Germinal center (tissue), 1 donor: ENCODE results near the gene COL7A1.

Source experiments
- DNase-seq: peaks from one replicate; pipeline ENCODE4 v3.0.0; 2012; ENCODE audit warnings: mixed read lengths, low spot score

The COL7A1 gene

DNA sequence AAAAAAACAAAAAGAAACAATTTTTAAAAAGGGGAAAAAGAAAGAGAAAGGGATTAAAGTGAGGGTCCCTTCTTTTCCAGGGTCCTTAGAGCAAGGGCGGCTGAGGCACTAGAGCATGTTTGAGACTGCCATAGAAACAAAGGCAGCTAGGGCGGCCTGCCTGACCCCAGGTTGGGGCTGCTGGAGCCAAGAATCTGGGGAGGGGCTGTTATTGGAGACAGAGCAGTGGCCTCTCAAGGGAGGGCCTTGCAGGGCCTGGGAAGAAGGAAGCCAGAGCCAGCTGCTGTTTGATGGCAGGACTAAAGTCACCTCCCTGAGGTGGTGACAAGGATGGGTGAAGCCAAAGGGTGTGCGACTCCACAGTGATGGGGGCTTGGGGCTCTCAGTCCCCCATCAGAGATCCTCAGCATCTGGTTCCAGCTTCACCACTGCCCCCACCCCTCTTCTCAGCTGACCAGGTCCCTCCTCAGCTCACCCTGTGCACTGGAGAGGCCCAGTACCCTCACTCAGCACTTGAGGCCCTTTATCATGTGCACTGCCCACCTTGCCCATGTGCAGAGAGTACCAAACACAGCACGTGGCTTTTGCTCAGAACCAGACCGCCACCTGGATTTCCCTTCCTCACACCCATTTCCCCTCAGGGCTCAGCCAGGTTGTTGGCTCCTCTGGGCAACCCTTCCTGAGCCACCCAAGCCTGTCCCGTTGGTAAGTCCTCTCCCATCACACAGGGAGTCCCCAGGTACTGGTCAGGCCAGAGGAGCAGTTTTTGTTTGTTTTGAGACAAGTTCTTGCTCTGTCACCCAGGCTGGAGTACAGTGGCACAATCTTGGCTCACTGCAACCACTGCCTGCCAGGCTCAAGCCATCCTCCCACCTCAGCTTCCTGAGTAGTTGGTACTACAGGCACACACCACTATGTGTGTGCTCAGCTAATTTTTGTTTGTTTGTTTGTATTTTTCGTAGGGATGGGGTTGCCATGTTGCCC is 24.7 kb upstream of the COL7A1 start:
- DNase-seq, result no peak

DNA sequence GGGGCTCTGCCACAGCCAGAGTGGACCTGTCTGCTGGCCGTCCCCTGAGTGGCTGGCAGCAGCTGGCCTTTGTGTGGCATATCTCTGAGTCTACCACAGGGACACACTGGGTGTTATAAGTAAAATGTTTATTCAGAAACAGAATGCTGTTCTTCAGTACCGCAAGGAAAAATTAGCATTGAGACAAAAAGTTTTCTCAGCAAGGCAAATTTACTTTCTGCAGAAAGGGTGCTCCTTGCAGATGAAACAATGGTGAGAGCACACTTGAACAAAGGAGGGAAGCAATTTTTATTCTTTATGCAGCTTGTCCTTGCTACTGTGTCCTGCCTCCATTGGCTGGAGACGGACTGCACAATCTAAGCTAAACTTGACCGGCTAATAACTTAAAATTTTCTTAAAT is 22.4 kb upstream of the COL7A1 start:
- DNase-seq, result no peak

DNA sequence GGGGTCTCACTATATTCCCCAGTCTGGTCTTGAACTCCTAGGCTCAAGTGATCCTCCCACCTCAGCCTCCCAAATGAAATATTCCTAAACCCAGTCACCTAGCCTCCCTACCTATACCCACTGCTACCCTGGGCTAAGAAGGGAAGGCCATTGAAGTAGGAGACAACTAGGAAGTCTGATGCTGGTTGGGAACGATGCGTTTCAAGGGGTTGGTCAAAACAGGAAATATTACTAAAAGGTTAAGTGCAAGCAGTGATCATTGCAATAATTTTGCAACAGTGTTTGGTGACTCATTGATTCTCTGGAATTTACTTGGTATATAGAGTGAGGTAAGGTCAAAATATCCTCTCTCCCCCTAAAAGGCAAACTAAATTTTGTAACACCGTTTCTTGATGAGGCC is 18.9 kb upstream of the COL7A1 start:
- no peak for DNase-seq

DNA sequence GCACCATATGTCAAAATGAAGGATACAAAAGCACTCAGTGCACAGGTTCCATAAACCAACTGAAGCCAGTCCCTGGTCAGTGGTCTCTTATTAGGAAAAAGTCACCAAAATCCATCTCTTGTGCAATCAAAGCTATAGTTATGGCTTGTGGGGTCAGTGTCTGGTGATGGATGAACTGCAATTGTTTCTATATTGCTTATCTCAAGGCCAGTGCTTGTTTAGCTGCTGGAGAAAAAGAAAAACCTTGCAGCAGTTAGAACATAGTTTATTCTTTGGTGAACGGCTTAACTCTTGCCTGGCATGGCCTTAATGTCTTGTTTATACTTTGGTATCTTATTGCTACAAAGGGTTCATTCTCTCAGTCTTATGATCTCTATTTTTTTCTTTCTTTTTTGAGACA is 17.2 kb upstream of the COL7A1 start:
- no peak for DNase-seq

DNA sequence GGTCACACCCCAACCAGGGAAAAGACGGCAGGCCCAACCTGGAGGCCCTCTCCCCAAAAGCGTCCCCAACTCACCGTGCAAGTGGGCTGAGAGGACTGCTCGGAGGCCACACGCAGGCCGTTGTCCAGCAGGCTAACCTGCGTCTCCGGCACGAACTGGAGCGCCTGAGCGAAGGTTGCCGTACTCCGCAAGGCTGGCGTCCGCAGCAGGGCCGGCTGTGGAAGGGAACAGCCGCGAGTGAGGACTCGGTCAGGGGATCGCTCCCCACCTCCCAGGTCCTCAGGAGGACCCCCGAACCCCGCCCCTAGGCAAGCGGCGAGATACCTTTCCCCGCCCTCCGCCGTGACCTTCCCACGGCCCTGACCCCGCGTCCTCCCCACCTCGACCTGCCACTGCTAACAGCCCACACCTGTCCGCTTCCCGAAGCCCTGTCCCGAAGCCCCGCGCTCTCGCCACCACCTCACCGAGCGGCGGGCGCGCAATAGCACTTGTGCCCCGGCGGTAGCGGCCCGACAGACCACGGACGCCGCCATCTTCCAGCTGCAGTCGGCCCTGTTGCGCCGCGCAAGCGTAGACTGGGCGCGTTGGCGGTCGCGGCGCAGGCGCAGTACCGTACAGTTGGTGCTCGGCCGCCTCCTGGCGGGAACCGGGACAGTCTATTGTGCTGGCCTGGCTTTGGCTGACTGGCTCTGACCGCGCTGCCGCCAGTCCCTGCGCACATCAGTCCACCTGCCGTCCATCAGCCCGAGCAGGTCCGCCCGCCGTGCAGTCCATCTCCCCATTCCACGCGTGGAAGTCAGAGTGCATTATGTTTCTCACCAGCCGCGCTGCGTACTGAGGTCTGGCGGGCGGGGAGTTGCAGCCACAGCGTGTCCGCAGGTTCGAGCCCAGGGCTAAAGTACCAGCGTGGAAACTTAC is 14.2 kb upstream of the COL7A1 start, which contains the start of gene UQCRC1:
TSS of gene UQCRC1 (minus strand) at position 559 of the 918 bp plus-strand sequence. CDS start at position 533, 26 bp downstream.
- peak; percentile 95 for DNase-seq

DNA sequence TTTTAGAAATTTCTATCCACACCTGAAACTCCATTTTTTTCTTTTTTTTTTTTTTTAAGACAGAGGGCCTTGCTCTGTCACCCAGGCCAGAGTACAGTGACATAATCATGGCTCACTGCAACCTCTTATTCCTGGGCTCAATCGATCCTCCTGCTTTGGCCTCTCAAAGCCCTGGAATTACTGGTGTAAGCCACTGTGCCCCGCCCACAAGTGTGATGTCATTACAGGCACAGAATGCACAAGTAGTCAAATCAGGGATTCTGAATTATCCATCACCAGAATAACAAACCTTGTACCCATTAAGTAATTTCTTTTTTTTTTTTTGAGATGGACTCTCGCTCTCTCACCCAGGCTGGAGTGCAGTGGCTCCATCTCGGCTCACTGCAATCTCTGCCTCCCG is 12.4 kb upstream of the COL7A1 start:
- no peak for DNase-seq

DNA sequence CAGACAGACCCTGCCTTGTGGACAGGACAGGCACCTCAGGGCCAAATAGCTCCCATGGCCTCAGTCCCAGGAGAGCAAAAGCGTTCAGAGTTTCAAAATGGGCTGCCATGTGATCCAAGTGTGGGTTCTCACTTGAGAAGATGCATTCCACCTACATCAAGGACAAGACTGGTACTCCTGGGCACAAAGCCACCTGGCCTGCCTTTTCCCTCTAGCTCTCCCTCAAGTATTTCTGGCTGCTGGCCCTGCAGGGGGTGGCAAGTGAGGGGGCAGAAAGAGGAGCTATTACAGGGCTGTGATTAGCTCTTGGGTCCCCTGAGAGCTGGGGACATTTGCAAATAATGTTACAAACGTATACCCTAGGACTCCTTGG is 6.5 kb upstream of the COL7A1 start:
- no peak for DNase-seq

DNA sequence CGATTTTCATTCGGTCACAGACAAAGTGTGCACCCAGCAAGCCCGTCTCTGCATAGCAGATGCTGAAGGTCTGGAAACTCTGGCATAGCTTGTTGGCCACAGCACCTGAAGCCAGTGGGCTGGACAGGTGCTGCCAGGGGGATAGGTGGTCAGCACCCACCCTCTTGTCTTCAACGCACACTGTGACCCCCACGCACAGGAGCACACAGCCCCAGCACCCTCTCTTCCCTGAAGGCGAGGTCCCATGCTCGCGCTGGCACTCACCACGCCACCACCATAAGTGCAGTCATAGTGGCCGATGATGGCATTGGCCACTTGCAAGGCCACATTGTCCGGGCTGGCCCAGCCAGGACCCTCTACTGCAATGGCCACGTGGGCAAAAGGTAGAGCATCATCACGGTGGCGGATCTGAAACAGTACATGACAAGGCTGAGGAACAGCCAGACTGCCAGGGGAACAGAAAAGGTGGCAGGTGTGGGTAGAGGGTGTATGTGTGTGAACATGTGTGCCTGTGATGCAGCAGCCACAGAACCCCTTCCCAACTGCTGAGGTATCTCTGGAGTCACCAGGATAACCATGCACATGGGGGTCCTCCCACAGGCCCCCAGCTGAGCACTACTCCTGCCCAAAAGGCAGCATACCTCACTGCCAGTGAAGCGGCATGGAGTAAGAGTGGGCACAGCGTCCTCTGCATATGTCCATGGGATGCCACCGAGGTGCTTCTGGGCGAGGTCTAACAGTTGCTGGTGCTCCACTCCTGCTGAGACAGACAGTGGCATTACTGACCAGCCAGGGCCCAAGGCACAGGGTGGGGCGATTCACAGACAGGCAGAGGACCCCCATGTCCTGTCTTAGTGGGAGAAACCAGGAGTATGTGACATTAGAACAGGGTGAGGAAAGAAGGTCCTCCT is 5.8 kb upstream of the COL7A1 start:
- no peak for DNase-seq

DNA sequence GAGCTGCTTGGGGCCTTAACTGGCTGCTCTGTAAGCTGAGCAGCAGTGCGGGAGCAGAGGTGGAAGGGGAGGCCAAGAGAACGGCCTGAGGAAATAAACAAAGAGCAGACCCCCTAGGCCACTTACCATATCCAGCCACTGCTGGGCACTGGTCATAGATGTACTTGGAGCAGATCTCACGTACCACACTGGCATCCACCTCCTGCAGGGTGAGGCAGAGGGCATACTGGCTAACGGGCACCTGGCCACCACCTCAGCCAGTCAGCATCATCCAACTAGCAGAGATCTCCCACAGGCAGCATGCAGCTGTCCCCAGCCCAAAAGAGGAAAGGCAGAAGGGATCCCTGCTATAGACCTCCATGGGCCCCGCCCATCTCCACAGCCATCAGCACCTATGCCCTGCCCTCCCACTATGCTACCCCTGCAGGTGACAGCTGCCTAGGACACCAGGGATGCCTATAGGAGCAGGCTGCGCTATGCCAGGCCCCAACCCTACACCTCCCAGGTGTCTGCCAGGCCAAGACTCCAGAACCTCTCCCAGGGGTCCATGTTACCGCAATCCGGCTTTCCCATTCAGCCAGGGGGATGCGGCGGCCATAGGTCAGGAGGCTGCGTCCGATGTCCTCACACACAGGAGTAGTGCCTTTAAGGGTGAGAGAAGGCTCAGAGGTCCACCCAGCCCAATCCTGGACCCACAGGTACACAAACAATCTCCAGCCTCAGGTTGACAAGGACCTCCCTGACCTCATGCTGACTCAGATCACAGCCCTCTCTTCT is 4.6 kb upstream of the COL7A1 start:
- no peak for DNase-seq

DNA sequence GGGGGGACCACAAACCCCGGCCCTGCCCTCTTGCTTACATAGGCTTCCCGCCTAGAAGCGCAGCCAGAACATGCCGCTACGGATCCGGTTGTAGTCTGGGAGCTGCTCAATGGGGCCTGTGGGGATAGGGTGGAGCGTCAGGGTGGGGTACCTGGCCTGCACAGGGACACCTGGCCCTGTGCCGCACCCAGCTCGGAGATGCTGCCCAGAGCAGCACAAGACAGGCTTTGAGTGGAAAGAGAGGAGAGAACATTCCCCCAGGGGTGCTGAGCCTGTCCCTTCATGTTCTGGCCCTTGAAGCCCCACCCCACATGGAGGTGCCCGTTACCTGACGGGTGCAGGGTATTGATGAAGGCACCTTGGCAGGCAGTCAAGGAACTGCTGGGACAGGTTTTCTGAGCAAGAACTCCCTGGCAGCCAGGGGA is 4.0 kb upstream of the COL7A1 start:
- DNase-seq, result no peak

DNA sequence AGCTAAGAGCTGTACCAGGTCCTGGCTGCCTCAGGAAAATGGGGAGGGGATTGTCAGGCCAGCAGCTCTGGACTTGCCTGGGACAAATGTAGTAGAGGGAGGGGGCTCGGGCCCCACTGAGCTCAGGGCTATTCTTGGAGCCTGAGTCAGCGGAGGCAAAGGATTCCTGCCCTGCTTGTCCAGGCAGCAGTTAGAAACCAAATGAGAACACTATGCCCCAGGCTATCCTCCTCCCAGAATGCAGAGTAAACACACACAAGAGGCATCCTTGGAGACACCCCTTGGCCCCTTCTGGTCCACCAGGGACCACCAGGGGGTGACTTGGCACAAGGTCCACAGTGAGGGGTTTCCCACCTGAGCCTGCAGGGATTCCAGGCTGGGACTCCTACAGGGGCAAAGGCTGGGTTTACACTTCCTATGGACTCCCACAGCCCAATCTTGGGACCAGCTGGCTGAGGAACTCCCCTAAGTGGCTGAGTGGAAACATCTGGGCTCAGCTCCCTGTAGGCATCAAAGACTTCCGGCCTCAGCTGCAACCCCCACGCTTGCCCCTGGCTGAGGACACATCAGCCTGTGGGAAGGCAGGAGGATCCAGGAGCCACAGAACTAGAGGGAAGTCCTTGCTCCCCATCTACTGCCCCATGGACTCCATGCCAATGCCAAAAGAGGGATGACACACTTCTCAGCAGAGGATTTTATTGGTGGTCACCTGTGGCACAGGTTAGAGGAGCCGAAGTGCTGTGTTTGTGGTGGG is 3.4 kb upstream of the COL7A1 start:
- no peak for DNase-seq

DNA sequence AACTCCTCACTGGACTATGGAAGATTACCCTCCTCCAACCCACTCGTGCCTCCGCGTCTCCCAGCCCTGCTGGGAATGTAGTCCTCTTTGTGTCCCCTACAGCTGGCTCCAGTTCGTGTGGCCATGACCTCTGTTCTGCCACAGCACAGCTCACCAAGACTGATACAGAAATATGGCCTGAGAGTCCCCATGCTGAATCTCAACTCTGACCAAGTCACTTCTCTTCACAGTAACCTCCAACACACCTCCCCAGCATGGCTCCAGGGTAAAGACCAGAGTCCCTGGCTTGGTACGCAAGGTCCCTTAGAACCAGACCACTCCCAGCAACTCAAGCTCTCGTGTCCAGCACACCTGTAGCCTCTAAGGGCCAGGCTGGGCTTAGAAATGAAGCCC is 2.3 kb upstream of the COL7A1 start:
- DNase-seq, result no peak

DNA sequence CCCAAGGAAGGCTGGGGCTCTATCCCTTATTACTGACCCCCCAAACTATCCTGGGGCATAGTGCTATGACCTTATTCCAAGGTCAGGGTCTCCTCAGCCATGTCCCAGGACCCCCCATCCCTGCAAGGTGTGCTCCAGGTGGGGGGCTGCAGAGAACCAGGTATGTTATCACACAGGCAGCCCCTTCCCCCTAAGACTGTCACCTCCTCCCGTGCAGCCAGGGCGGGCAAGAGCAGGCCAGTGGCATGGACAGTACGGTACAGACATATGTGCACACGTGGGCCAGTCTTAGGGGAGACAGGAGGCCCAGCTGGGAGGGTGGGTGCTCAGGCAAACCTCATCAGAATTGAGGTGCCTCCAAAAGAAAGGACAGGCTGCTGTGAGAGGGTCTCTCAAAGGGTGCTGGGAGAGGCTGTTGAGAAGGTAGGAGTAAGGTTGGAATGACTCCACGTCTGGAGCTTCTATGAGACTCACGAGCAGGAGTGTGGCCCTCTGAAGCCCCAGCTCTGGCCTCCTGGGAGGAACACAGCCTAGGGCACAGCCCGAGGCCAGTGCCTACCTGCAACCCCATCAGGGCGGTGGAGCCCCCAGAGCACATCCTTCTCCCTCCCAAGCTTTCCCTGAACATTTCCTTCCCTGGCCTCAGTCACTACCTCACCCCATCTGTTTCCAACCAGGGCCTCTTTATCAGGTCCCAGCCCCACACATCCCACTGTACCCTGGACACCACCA is 1.7 kb upstream of the COL7A1 start:
- no peak for DNase-seq

DNA sequence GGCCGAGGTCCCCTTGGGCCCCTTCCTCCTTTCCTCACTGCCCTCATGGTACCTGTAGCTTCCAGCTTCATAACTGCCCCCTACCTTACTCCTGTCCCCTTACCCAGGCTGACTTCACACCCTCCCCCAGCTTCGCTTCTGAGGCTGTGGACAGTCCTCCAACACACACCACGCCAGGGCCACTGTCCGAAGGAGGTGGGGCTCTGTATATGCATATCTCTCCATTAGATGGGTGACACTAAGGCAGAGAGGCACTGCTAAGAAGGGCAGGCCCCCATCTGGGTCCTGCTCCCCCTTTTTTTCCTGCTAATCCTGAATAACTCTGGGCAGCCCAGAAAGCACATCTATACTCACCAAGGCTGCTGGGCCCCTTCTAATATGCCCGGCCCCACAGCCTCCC is 1.0 kb upstream of the COL7A1 start:
- no peak for DNase-seq

DNA sequence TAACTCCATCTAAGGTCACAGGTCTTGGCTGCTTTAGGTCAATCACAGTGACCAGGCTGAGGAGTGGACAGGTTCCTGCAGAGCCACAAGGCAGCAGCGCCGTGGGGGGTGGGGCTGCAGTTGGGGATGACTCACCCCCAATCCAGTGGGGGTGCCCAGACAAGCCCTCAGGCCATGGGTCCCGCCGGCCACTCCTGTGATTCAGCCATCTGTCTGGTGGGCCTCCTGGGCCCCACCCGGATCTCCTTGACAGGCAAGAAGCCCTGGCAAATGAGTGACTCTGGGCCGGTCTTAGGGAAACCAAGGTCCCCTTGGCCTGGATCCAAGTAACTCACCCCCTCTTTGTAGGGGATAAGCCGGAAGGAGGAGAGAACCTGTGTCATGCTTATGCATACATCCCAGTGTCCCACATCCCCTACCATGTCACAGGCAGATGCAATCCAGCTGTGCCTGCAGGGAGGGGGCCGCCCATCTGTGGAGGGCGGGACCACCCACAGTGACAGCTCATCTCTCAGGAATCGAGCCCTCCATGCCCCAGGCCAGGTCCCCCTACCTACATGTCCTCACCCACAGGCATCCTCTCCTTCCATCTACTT is 495 bp upstream of the COL7A1 start:
- DNase-seq, result no peak

DNA sequence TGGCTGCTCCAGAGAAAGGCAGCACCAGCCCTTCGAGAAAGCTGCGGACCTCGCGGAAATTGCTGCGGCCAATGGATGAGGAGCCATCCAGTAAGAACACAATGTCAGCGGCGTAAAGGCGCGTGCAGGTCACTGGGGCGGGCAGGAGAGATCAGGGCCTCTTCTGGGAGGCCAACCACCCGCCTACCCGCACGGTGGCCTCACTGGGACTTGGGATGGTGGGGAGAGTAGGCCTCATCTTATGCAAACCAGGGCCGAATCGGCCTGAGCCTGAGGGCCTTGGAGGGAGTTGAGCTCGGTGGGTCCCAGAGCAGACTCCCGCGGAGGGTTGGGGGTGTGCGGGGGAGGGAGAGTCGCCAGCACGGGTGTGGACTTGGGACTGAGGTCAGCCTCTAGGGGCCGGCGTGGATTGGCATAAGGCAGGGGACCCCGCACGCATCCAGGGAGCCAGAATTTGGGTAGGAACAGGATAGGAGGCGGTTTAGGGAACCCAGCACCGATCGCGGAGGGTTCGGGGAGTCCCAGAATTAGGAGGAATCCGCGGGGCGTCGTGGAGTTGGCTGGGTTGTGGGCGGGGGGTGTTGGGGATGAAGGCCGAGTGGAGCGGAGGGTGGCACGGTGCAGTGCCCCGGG is 596 bp downstream of the COL7A1 start:
- DNase-seq, result no peak

DNA sequence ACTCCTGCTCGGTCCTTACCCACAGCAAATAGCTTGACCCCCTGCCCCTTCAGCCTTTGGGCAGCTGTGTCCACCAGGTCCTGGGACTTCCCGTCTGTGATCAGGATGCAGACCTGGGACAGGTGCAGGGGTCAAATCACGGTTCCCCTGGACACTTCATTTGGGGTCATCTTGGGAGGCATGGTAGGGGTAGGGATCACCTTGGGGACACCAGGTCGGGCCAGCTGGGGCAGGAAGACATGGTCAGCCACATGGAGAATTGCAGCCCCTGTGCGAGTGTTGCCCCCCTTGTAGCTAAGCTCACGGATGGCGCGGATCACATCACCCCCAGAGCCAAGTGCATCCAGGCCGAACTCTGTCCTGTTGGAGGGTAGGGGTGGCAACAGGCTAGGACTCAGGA is 1.8 kb downstream of the COL7A1 start:
- DNase-seq, result no peak

DNA sequence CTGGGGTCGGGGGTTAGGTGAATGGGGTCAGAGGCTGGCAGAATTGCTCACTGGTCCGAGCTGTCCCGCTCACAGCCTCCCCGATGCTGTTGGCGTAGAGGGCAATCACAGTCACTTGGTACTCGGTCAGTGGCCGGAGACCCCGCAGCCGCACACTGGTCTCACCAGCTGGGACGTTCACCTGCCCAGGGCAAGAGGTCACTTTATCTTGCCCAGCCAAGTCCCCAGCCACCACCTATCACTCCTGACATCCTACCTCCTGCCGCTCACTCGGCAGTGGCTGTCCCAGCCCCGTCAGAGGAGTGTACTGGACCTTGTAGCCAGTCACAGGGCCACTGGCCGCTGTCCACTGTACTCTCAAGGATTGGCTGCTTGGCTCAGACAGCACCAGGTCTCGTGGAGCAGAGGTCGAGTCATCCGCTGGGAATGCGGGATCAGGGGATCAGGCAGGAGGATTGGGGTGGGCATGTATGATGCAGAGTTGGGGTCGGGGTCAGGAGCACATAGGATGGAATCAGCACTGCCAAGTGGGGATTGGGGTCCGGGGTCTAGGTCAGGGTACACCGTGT is 2.5 kb downstream of the COL7A1 start:
- no peak for DNase-seq
